ENCODE data around the gene RGS17. TPM values are rescaled to one million over a fixed set of nuclear protein-coding genes. Genes with fewer than 3 reads are reported as not detected.

Gene RGS17
- total RNA-seq, 1 donor from 2014 or later = 8.1 TPM

GRCh38 chr6:153108315-153108714 is 22.8 kb downstream of the RGS17 start:
- no peak overlapping the region for H3K9ac ChIP-seq
- no peaks in the 10 kb centered on the region for H3F3A ChIP-seq (ENCODE audit: low read depth)
- H3K9me3 ChIP-seq (ENCODE audit: low read depth) = no peaks in the 10 kb centered on the region
- no peak overlapping the region for H3K4me3 ChIP-seq
- Mint-ChIP-seq H3K36me3 (peaks cover 3% of the 10 kb centered on the region), H3K27ac (no peak overlapping the region), H3K4me1 (peaks cover 2% of the 10 kb centered on the region), H3K4me3 (no peak overlapping the region), H3K9me3 (peaks cover 22% of the 10 kb centered on the region), H3K27me3 (ENCODE audit: insufficient read depth, low read depth) (peaks cover 4% of the 10 kb centered on the region)
- no peak overlapping the region for H3K4me2 ChIP-seq
- H3K79me2 ChIP-seq (ENCODE audit: low read depth) = no peaks in the 10 kb centered on the region
- no peaks in the 10 kb centered on the region for H3K27me3 ChIP-seq
- TF ChIP-seq EZH2 (IDR thresholded peaks at IDR 0.05) = no peak
- TF ChIP-seq, protein P1, sequence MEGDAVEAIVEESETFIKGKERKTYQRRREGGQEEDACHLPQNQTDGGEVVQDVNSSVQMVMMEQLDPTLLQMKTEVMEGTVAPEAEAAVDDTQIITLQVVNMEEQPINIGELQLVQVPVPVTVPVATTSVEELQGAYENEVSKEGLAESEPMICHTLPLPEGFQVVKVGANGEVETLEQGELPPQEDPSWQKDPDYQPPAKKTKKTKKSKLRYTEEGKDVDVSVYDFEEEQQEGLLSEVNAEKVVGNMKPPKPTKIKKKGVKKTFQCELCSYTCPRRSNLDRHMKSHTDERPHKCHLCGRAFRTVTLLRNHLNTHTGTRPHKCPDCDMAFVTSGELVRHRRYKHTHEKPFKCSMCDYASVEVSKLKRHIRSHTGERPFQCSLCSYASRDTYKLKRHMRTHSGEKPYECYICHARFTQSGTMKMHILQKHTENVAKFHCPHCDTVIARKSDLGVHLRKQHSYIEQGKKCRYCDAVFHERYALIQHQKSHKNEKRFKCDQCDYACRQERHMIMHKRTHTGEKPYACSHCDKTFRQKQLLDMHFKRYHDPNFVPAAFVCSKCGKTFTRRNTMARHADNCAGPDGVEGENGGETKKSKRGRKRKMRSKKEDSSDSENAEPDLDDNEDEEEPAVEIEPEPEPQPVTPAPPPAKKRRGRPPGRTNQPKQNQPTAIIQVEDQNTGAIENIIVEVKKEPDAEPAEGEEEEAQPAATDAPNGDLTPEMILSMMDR (IDR thresholded peaks at IDR 0.05) = peak; percentile 41
- no peak overlapping the region for H2AFZ ChIP-seq (replicated peaks)
- H3K4me1 ChIP-seq = no peaks in the 10 kb centered on the region
- no peaks in the 10 kb centered on the region for H4K20me1 ChIP-seq (ENCODE audit: low read depth)
- peak; percentile 19 for DNase-seq (ENCODE audit: low spot score)
- H3K36me3 ChIP-seq = no peaks in the 10 kb centered on the region
- H3K27ac ChIP-seq = no peak overlapping the region

DNA sequence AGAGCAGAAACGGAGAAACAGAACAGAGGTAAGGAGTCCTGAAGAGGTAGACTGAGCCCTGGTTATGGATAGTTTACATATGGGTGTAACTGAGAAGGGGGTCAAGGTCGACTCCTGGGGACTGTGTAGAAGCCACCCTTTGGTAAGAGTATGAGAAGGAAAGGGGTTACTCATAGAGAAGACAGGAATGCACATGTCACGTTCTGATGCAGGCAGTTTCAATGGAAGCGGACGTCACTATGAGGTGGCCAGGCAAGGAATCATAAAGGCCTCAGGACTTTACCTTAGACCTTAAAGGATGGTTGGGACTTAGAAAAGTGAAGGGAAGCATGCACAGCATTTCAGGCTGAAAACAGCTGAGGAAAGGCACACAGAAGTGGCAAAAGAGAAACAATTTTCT is 25.1 kb downstream of the RGS17 start:
- H3K4me1 ChIP-seq = no peaks in the 10 kb centered on the region
- no peaks in the 10 kb centered on the region for H4K20me1 ChIP-seq (ENCODE audit: low read depth)
- no peaks in the 10 kb centered on the region for H3K36me3 ChIP-seq
- Mint-ChIP-seq H3K36me3 (no peaks in the 10 kb centered on the region), H3K27me3 (ENCODE audit: insufficient read depth, low read depth) (peaks cover 4% of the 10 kb centered on the region), H3K4me3 (no peak overlapping the region), H3K27ac (no peak overlapping the region), H3K9me3 (peaks cover 10% of the 10 kb centered on the region), H3K4me1 (peaks cover 3% of the 10 kb centered on the region)
- no peaks in the 10 kb centered on the region for H3K27me3 ChIP-seq
- H3K79me2 ChIP-seq (ENCODE audit: low read depth) = no peaks in the 10 kb centered on the region
- H3F3A ChIP-seq (ENCODE audit: low read depth) = no peaks in the 10 kb centered on the region
- no peak overlapping the region for H3K9ac ChIP-seq
- H3K4me3 ChIP-seq = no peak overlapping the region
- H2AFZ ChIP-seq (replicated peaks) = no peak overlapping the region
- no peak overlapping the region for H3K4me2 ChIP-seq
- TF ChIP-seq EZH2phosphoT487 (IDR thresholded peaks at IDR 0.05) (no peak), EZH2 (IDR thresholded peaks at IDR 0.05) (no peak)
- no peaks in the 10 kb centered on the region for H3K9me3 ChIP-seq (ENCODE audit: low read depth)
- no peak overlapping the region for H3K27ac ChIP-seq
- DNase-seq (ENCODE audit: low spot score) = no peak

DNA sequence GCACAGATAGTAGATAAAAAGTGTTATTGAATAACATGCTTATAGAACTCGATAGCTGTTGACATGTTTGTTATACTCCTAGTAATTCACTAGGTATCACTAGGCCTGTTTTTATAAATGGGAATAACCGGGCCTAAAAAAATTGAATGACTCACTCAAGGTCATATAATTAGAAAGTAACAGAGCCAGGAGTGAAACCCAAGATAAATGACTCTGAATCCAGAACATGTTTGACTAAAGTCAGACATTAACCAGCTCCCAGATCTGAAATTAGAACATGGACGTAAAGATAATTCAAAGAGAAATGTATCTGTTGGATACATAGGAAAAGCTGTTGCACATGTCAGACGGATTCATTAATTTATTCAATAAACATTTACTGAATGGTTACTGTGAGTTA is 26.9 kb downstream of the RGS17 start:
- no peak overlapping the region for H3K27ac Mint-ChIP-seq
- H2AFZ ChIP-seq (replicated peaks) = no peak overlapping the region
- H3K9me3 Mint-ChIP-seq = no peaks in the 10 kb centered on the region
- no peaks in the 10 kb centered on the region for H3K36me3 Mint-ChIP-seq
- no peaks in the 10 kb centered on the region for H3K27me3 ChIP-seq
- H3K27ac ChIP-seq = no peak overlapping the region
- no peaks in the 10 kb centered on the region for H3K9me3 ChIP-seq (ENCODE audit: low read depth)
- no peaks in the 10 kb centered on the region for H3K36me3 ChIP-seq
- peaks cover 6% of the 10 kb centered on the region for H3K4me1 Mint-ChIP-seq
- H3K79me2 ChIP-seq (ENCODE audit: low read depth) = no peaks in the 10 kb centered on the region
- no peak for DNase-seq (ENCODE audit: low spot score)
- no peaks in the 10 kb centered on the region for H3K4me1 ChIP-seq
- no peaks in the 10 kb centered on the region for H3F3A ChIP-seq (ENCODE audit: low read depth)
- no peaks in the 10 kb centered on the region for H4K20me1 ChIP-seq (ENCODE audit: low read depth)
- no peak overlapping the region for H3K4me3 Mint-ChIP-seq
- H3K27me3 Mint-ChIP-seq (ENCODE audit: insufficient read depth, low read depth) = peaks cover 4% of the 10 kb centered on the region
- H3K4me3 ChIP-seq = no peak overlapping the region
- no peak overlapping the region for H3K9ac ChIP-seq
- TF ChIP-seq, protein P1 (IDR thresholded peaks at IDR 0.05) = no peak
- no peak for TF ChIP-seq EZH2 (IDR thresholded peaks at IDR 0.05)
- no peak for TF ChIP-seq EZH2phosphoT487 (IDR thresholded peaks at IDR 0.05)
- H3K4me2 ChIP-seq = no peak overlapping the region

GRCh38 chr6:153103319-153103655 is 27.8 kb downstream of the RGS17 start:
- Histone ChIP-seq H3K27ac (no peak overlapping the region), H3K79me2 (ENCODE audit: low read depth) (no peaks in the 10 kb centered on the region)
- H3K27me3 Mint-ChIP-seq (ENCODE audit: insufficient read depth, low read depth) = peaks cover 4% of the 10 kb centered on the region

More at GRCh38 chr6:153103319-153103655, 27.8 kb downstream of the RGS17 start:
- no peaks in the 10 kb centered on the region for H3K4me1 ChIP-seq
- no peak overlapping the region for H2AFZ ChIP-seq (replicated peaks)
- no peak for DNase-seq (ENCODE audit: low spot score)
- no peak overlapping the region for H3K4me2 ChIP-seq
- H3K36me3 ChIP-seq = no peaks in the 10 kb centered on the region
- H3K27me3 ChIP-seq = no peaks in the 10 kb centered on the region
- H3K4me3 ChIP-seq = no peak overlapping the region
- H3K9ac ChIP-seq = no peak overlapping the region
- no peaks in the 10 kb centered on the region for H3F3A ChIP-seq (ENCODE audit: low read depth)
- TF ChIP-seq, protein P1 (IDR thresholded peaks at IDR 0.05) = no peak
- TF ChIP-seq EZH2phosphoT487 (IDR thresholded peaks at IDR 0.05) = no peak
- no peak for TF ChIP-seq EZH2 (IDR thresholded peaks at IDR 0.05)
- Mint-ChIP-seq H3K36me3 (no peaks in the 10 kb centered on the region), H3K9me3 (no peaks in the 10 kb centered on the region), H3K4me1 (peaks cover 6% of the 10 kb centered on the region), H3K27ac (no peak overlapping the region), H3K4me3 (no peak overlapping the region)
- no peaks in the 10 kb centered on the region for H4K20me1 ChIP-seq (ENCODE audit: low read depth)
- H3K9me3 ChIP-seq (ENCODE audit: low read depth) = no peaks in the 10 kb centered on the region
